NCI-H345 (cell line): ENCODE data around the gene PITX1.

Source experiments
- DNase-seq: peaks from one replicate; lab custom pipeline; 2025; lab: John Stamatoyannopoulos, UW

Gene PITX1

GRCh38 chr5:135041145-135041587 is 7.1 kb upstream of the PITX1 start:
- DNase-seq = no peak

- DNase-seq = no peak
These were observed 6.5 kb upstream of the PITX1 start for GRCh38 chr5:135040333-135041144.

- DNase-seq = no peak
These were observed 6.0 kb upstream of the PITX1 start for GRCh38 chr5:135040034-135040332.

GRCh38 chr5:135039271-135040033 is 5.4 kb upstream of the PITX1 start:
- no peak for DNase-seq

- DNase-seq = no peak
These were observed 4.8 kb upstream of the PITX1 start for GRCh38 chr5:135038813-135039270.

- no peak for DNase-seq
These were observed 4.3 kb upstream of the PITX1 start for GRCh38 chr5:135038205-135038812.

GRCh38 chr5:135037519-135038204 is 3.6 kb upstream of the PITX1 start:
- no peak for DNase-seq

- DNase-seq = peak; percentile 29
These were observed 2.4 kb upstream of the PITX1 start for GRCh38 chr5:135036405-135036804.

- no peak for DNase-seq
These were observed 1.6 kb upstream of the PITX1 start for GRCh38 chr5:135035678-135036030.

GRCh38 chr5:135034963-135035677 is 1.1 kb upstream of the PITX1 start:
- peak; percentile 11 for DNase-seq

GRCh38 chr5:135034236-135034962 is 371 bp upstream of the PITX1 start:
- DNase-seq = peak; percentile 80

- DNase-seq = peak; percentile 43
These were observed 798 bp downstream of the PITX1 start for GRCh38 chr5:135032999-135033861.

- no peak for DNase-seq
These were observed 1.4 kb downstream of the PITX1 start for GRCh38 chr5:135032695-135032998.

GRCh38 chr5:135031813-135032694 is 2.0 kb downstream of the PITX1 start:
- DNase-seq = no peak

GRCh38 chr5:135030956-135031812 is 2.8 kb downstream of the PITX1 start:
- no peak for DNase-seq

GRCh38 chr5:135030123-135030955 is 3.7 kb downstream of the PITX1 start:
- no peak for DNase-seq

GRCh38 chr5:135029477-135030122 is 4.4 kb downstream of the PITX1 start:
- DNase-seq = no peak
